SK-N-SH (cell line): ENCODE data around the gene KCNC4. TPM values are rescaled to one million over a fixed set of nuclear protein-coding genes. Genes with fewer than 3 reads are reported as not detected.

Experiments used
- CTCF ChIA-PET: fragments of 300-600, 350-600 bp; formaldehyde crosslinking; extraction: SDS; loops from one replicate; lab custom pipeline; 2021; lab: Yijun Ruan, JAX
- POLR2A ChIA-PET: fragments of 350-600 bp; sonication (Branson Sonifier 250); formaldehyde crosslinking; extraction: SDS; loops from one replicate; lab custom pipeline; 2020; ENCODE audit warnings: antibody characterized with exemption, inconsistent platforms; lab: Yijun Ruan, JAX
- DNase-seq: peaks from one replicate; pipeline ENCODE4 v3.0.0; 2012
- H2AFZ ChIP-seq: fragments of 200-600 bp; sonication (generic); 2 replicates; pipeline ENCODE4 v1.8.1; 2016; ENCODE audit warnings: antibody characterized with exemption, mild to moderate bottlenecking, low read depth
- H3F3A ChIP-seq: fragments of 200-600 bp; sonication (generic); replicated peaks from 2 replicates; pipeline ENCODE3; 2016; ENCODE audit warnings: antibody characterized with exemption, mild to moderate bottlenecking; ENCODE audit not compliant: insufficient read depth
- H3K27ac ChIP-seq, 2 experiments: fragments of 200-500 bp in 1 of 2; fragments of 200-600 bp in 1 of 2; sonication (Bioruptor generic) in 1 of 2; sonication (generic), shearing (Covaris generic) in 1 of 2; 2 replicates each; pipeline versions ENCODE4 v1.5.1 to v1.6.1; 2014 to 2016; ENCODE audit warnings: low read depth in 2 of 2, inconsistent platforms in 1 of 2, low read length in 1 of 2, mild to moderate bottlenecking in 1 of 2, mixed read lengths in 1 of 2
- H3K27me3 ChIP-seq: fragments of 200-600 bp; sonication (generic), shearing (Covaris generic); 2 replicates; pipeline ENCODE4 v1.6.1; 2016; ENCODE audit warnings: mixed run types; ENCODE audit not compliant: insufficient read depth
- H3K36me3 ChIP-seq, 2 experiments: fragments of 200-500 bp in 1 of 2; fragments of 200-600 bp in 1 of 2; sonication (Bioruptor generic) in 1 of 2; sonication (generic) in 1 of 2; replicated peaks in 1 of 2; 2 replicates each; pipeline versions ENCODE3 to v1.5.1; 2014 to 2016; ENCODE audit warnings: low read length in 1 of 2, mild to moderate bottlenecking in 1 of 2; ENCODE audit not compliant: insufficient read depth in 2 of 2, control insufficient read depth in 1 of 2
- H3K4me1 ChIP-seq, 2 experiments: fragments of 200-500 bp in 1 of 2; fragments of 200-600 bp in 1 of 2; sonication (Bioruptor generic) in 1 of 2; sonication (generic), shearing (Covaris generic) in 1 of 2; 2 replicates each; pipeline versions ENCODE4 v1.5.1 to v1.6.1; 2014 to 2016; ENCODE audit warnings: low read depth in 1 of 2, low read length in 1 of 2, mixed run types in 1 of 2; ENCODE audit not compliant: insufficient read depth in 2 of 2, control insufficient read depth in 1 of 2
- H3K4me2 ChIP-seq: fragments of 200-600 bp; sonication (generic), shearing (Covaris generic); 2 replicates; pipeline ENCODE4 v1.6.1; 2017; ENCODE audit warnings: mixed run types
- H3K4me3 ChIP-seq, 2 experiments: fragments of 200-500 bp in 1 of 2; fragments of 200-600 bp in 1 of 2; sonication (Bioruptor generic) in 1 of 2; sonication (generic), shearing (Covaris generic) in 1 of 2; 2 replicates each; pipeline versions ENCODE4 v1.5.1 to v1.8.1; 2014 to 2016; ENCODE audit warnings: low read depth in 2 of 2, inconsistent platforms in 1 of 2, low read length in 1 of 2, mild to moderate bottlenecking in 1 of 2, mixed read lengths in 1 of 2, moderate library complexity in 1 of 2
- H3K79me2 ChIP-seq: fragments of 200-600 bp; sonication (generic); 2 replicates; pipeline ENCODE4 v1.8.1; 2017; ENCODE audit warnings: mild to moderate bottlenecking; ENCODE audit not compliant: insufficient read depth
- H3K9ac ChIP-seq: fragments of 200-600 bp; sonication (generic); 2 replicates; pipeline ENCODE4 v1.6.1; 2017; ENCODE audit warnings: mixed run types
- H3K9me2 ChIP-seq: fragments of 200-600 bp; sonication (generic); 2 replicates; pipeline ENCODE4 v1.6.1; 2017; ENCODE audit warnings: mixed run types
- H3K9me3 ChIP-seq: fragments of 200-600 bp; sonication (generic); 2 replicates; pipeline ENCODE4 v1.6.1; 2017; ENCODE audit warnings: mixed run types, mild to moderate bottlenecking, moderate library complexity
- H4K20me1 ChIP-seq: fragments of 200-600 bp; sonication (generic); 2 replicates; pipeline ENCODE4 v1.6.1; 2017; ENCODE audit warnings: mild to moderate bottlenecking, mixed run types; ENCODE audit not compliant: insufficient read depth
- ELF1 ChIP-seq: IDR thresholded peaks from 2 replicates; pipeline ENCODE4 v1.4.0; 2012
- EZH2phosphoT487 ChIP-seq: fragments of 200-600 bp; sonication (generic); IDR thresholded peaks from 2 replicates; pipeline ENCODE4 v1.6.1; 2017; ENCODE audit warnings: low read depth, mixed run types, mild to moderate bottlenecking, antibody characterized with exemption, moderate library complexity, borderline replicate concordance
- FOSL2 ChIP-seq: IDR thresholded peaks from 2 replicates; pipeline ENCODE4 v1.4.0; 2012; ENCODE audit warnings: low read depth, mild to moderate bottlenecking, moderate library complexity, borderline replicate concordance
- FOXJ3 ChIP-seq: sonication (generic); formaldehyde crosslinking; IDR thresholded peaks from 2 replicates; pipeline ENCODE4 v1.5.1; 2020; ENCODE audit warnings: mild to moderate bottlenecking, missing genetic modification reagents
- FOXM1 ChIP-seq: IDR thresholded peaks from 2 replicates; pipeline ENCODE4 v1.4.0; 2012; ENCODE audit warnings: low read depth, mild to moderate bottlenecking
- MAX ChIP-seq: IDR thresholded peaks from 2 replicates; pipeline ENCODE4 v1.4.0; 2012; ENCODE audit warnings: low read depth
- MEF2A ChIP-seq: IDR thresholded peaks from 2 replicates; pipeline ENCODE4 v1.4.0; 2012; ENCODE audit warnings: low read depth, borderline replicate concordance
- NFIC ChIP-seq: IDR thresholded peaks from 2 replicates; pipeline ENCODE4 v1.4.0; 2012; ENCODE audit warnings: borderline replicate concordance
- POLR2AphosphoS5 ChIP-seq: IDR thresholded peaks from 2 replicates; pipeline ENCODE4 v1.6.1; 2012; ENCODE audit warnings: low read depth, low read length
- RAD21 ChIP-seq: IDR thresholded peaks from 2 replicates; pipeline ENCODE4 v1.6.1; 2012; ENCODE audit warnings: mild to moderate bottlenecking, low read length
- REST ChIP-seq: IDR thresholded peaks from 2 replicates; pipeline ENCODE4 v1.6.1; 2012; ENCODE audit warnings: mild to moderate bottlenecking, low read depth, low read length, moderate library complexity
- RFX5 ChIP-seq: IDR thresholded peaks from 2 replicates; pipeline ENCODE4 v1.6.1; 2012; ENCODE audit warnings: mild to moderate bottlenecking, improper control_type of control experiment, low read length
- TAF1 ChIP-seq: IDR thresholded peaks from 2 replicates; pipeline ENCODE4 v1.6.1; 2012; ENCODE audit warnings: low read depth, mild to moderate bottlenecking, low read length, moderate library complexity, borderline replicate concordance
- TEAD4 ChIP-seq: IDR thresholded peaks from 2 replicates; pipeline ENCODE4 v1.4.0; 2012; ENCODE audit warnings: mild to moderate bottlenecking, borderline replicate concordance; ENCODE audit not compliant: insufficient read depth
- USF1 ChIP-seq: IDR thresholded peaks from 2 replicates; pipeline ENCODE4 v1.4.0; 2012; ENCODE audit warnings: low read depth, borderline replicate concordance
- USF2 ChIP-seq: fragments of 150-350 bp; IDR thresholded peaks from 2 replicates; pipeline ENCODE4 v1.6.1; 2017; ENCODE audit warnings: antibody characterized with exemption, low read length, low read depth, borderline replicate concordance
- WGBS: methylation state at CpG from one replicate; pipeline ENCODE4 v1.1.6; 2017; ENCODE audit warnings: low lambda C conversion rate; 5-methylcytosine and 5-hydroxymethylcytosine counted together
- polyA plus RNA-seq, 3 experiments: library from polyadenylated mRNA; depleted of rRNA; stranded (reverse); fragments of >200 nt; gene quantifications; 2 replicates each; pipeline ENCODE4 v1.2.3, GENCODE V29; 2012

The KCNC4 gene
- polyA plus RNA-seq, 1 of the 3 experiments (the other 2 are of a cell fraction): 0.51 TPM

- no peak for DNase-seq
- H3K79me2 ChIP-seq: no peaks in the 10 kb centered on the region
- ChIA-PET CTCF (interaction anchor here (0.8 to 4.4 kb wide), 5 partner anchors 10 to 71 kb away, joined by 3 to 19 read pairs (median 7); no protein-coding TSS in a partner anchor), POLR2A (no interaction called here)
- no peaks in the 10 kb centered on the region for H3K9me3 ChIP-seq
- no peak overlapping the region for H3K4me3 ChIP-seq
- H3K4me1 ChIP-seq: peaks cover 0 to 15% of the 10 kb centered on the region in 2 experiments; a peak in 1 of 4 replicates
- 17% methylated on average over 2 of the region's 2 CpGs for WGBS
- TF ChIP-seq RAD21 (no peak), FOXJ3 (CRISPR knock-in tag) (no peak)
- TF ChIP-seq, all 33 proteins: peak for 0
- H3F3A ChIP-seq: no peaks in the 10 kb centered on the region
- H3K4me2 ChIP-seq: no peak overlapping the region
- no peaks in the 10 kb centered on the region for H3K27me3 ChIP-seq
- H3K27ac ChIP-seq: no peak overlapping the region
- no peaks in the 10 kb centered on the region for H3K36me3 ChIP-seq
- H3K9me2 ChIP-seq: no peaks in the 10 kb centered on the region
- H4K20me1 ChIP-seq: no peaks in the 10 kb centered on the region
- no peak overlapping the region for H2AFZ ChIP-seq
- H3K9ac ChIP-seq: no peak overlapping the region
Observed at GRCh38 chr1:110241516-110241915, 31.4 kb downstream of the KCNC4 start.

GRCh38 chr1:110242062-110242461 lies 31.9 kb downstream of the KCNC4 start:
- CTCF ChIA-PET: interaction anchor here (1.9 to 4.4 kb wide), 2 partner anchors 34 to 71 kb away, joined by 7 to 19 read pairs; no protein-coding TSS in a partner anchor
- POLR2A ChIA-PET: no interaction called here
- Histone ChIP-seq H3K36me3 (no peaks in the 10 kb centered on the region), H3K27ac (no peak overlapping the region), H4K20me1 (no peaks in the 10 kb centered on the region), H3K4me3 (no peak overlapping the region), H3K4me1 (peaks cover 0 to 15% of the 10 kb centered on the region in 2 experiments; a peak in 1 of 4 replicates), H3K79me2 (no peaks in the 10 kb centered on the region), H3K27me3 (no peaks in the 10 kb centered on the region), H3K9me2 (no peaks in the 10 kb centered on the region), H2AFZ (no peak overlapping the region), H3K9ac (no peak overlapping the region), H3K4me2 (no peak overlapping the region), H3K9me3 (no peaks in the 10 kb centered on the region), H3F3A (no peaks in the 10 kb centered on the region)
- DNase-seq: no peak
- 66% methylated on average over 4 of the region's 4 CpGs for WGBS
- TF ChIP-seq NFIC: no peak
- no peak for TF ChIP-seq EZH2phosphoT487
- no peak for TF ChIP-seq USF2
- no peak for TF ChIP-seq REST
- no peak for TF ChIP-seq FOXM1
- no peak for TF ChIP-seq MAX
- TF ChIP-seq ELF1: no peak
- no peak for TF ChIP-seq USF1
- no peak for TF ChIP-seq MEF2A
- no peak for TF ChIP-seq TEAD4
- TF ChIP-seq FOSL2: no peak
- TF ChIP-seq TAF1: no peak
- no peak for TF ChIP-seq RFX5
- no peak for TF ChIP-seq POLR2AphosphoS5
- no peak for TF ChIP-seq FOXJ3 (CRISPR knock-in tag)
